Natural killer cell (primary cell): ENCODE results near the gene OTULIN. TPM values are rescaled to one million over a fixed set of nuclear protein-coding genes. Genes with fewer than 3 reads are reported as not detected.

Source experiments
- ATAC-seq, 3 donors: fragments of 150-1000 bp in 2 of 3; fragments of 200-7000 bp in 1 of 3; cut with Tn5 transposase; 1 replicate in 1 of 3; 2 replicates in 2 of 3; pipeline ENCODE4 v1.10.0; 2021; ENCODE audit warnings: mild to moderate bottlenecking in 2 of 3, moderate library complexity in 2 of 3
- DNase-seq, 2 donors: peaks; one replicate each; pipeline versions ENCODE4 v3.0.0 to v3.0.0-alpha.2; 2013 to 2021; ENCODE audit warnings: mixed read lengths in 1 of 2
- H3K27ac ChIP-seq: one replicate; pipeline ENCODE4 v1.5.1; 2013; ENCODE audit warnings: mild to moderate bottlenecking, low read length
- H3K27me3 ChIP-seq: one replicate; pipeline ENCODE4 v1.6.1; 2013; ENCODE audit warnings: low read length; ENCODE audit not compliant: control insufficient read depth, insufficient read depth
- H3K36me3 ChIP-seq: one replicate; pipeline ENCODE4 v1.6.1; 2013; ENCODE audit warnings: low read length; ENCODE audit not compliant: control insufficient read depth, insufficient read depth
- H3K4me1 ChIP-seq: one replicate; pipeline ENCODE4 v1.6.1; 2013; ENCODE audit warnings: low read length; ENCODE audit not compliant: control insufficient read depth, insufficient read depth
- H3K4me3 ChIP-seq: one replicate; pipeline ENCODE4 v1.5.1; 2013; ENCODE audit warnings: low read length
- H3K9me3 ChIP-seq: one replicate; pipeline ENCODE4 v1.6.1; 2013; ENCODE audit warnings: low read length; ENCODE audit not compliant: control insufficient read depth, insufficient read depth
- H3K27ac Mint-ChIP-seq, 2 donors: one replicate each; pipeline ENCODE4 v1.8.0; 2022; ENCODE audit warnings: mild to moderate bottlenecking in 2 of 2, mixed read lengths in 2 of 2, moderate library complexity in 1 of 2
- H3K27me3 Mint-ChIP-seq, 2 donors: one replicate each; pipeline ENCODE4 v1.8.0; 2022; ENCODE audit warnings: low read depth in 2 of 2, mixed read lengths in 2 of 2
- H3K36me3 Mint-ChIP-seq: one replicate; pipeline ENCODE4 v1.8.0; 2022; ENCODE audit warnings: mixed read lengths
- H3K4me1 Mint-ChIP-seq, 2 donors: one replicate each; pipeline ENCODE4 v1.8.0; 2022; ENCODE audit warnings: mixed read lengths in 2 of 2
- H3K4me3 Mint-ChIP-seq: one replicate; pipeline ENCODE4 v1.8.0; 2022; ENCODE audit warnings: mild to moderate bottlenecking, moderate library complexity, mixed read lengths
- H3K9me3 Mint-ChIP-seq, 2 donors: one replicate each; pipeline ENCODE4 v1.8.0; 2022; ENCODE audit warnings: mixed read lengths in 2 of 2
- CTCF ChIP-seq: fragments of 200-600 bp; IDR thresholded peaks from one replicate; pipeline ENCODE4 v1.8.0; 2022; ENCODE audit warnings: antibody characterized with exemption
- WGBS: methylation state at CpG from one replicate; pipeline ENCODE4 v1.1.7; 2013; ENCODE audit warnings: missing lambda C conversion rate; ENCODE audit not compliant: insufficient coverage; 5-methylcytosine and 5-hydroxymethylcytosine counted together
- intact Hi-C: fragments of 100-400 bp; cut with micrococcal nuclease; formaldehyde crosslinking; loops from one replicate; pipeline ENCODE4 v1.14.2; 2022
- total RNA-seq, 4 donors: library from RNA; stranded (reverse); fragments of 120-200 nt in 1 of 4; gene quantifications; one replicate each; pipeline versions ENCODE4 v1.2.3 to v1.2.4, GENCODE V29; 2013 to 2022

The OTULIN gene
- total RNA-seq, 3 donors from 2014 or later (not counting 1 experiment from before 2014, with no cell fraction given), result 96.5 to 166 (median 102) TPM

GRCh38 chr5:14627270-14627669 is 37.2 kb upstream of the OTULIN start:
- no peak for ATAC-seq

GRCh38 chr5:14628346-14628745 is 36.2 kb upstream of the OTULIN start:
- 15% methylated on average over 1 of the region's 3 CpGs for WGBS
- H3K27ac Mint-ChIP-seq, result no peak overlapping the region
- intact Hi-C loops, result no loop called here

More at GRCh38 chr5:14627270-14627669, 37.2 kb upstream of the OTULIN start:
- Histone ChIP-seq H3K9me3 (no peaks in the 10 kb centered on the region), H3K27me3 (no peaks in the 10 kb centered on the region), H3K36me3 (no peaks in the 10 kb centered on the region), H3K4me1 (no peaks in the 10 kb centered on the region), H3K27ac (no peak overlapping the region), H3K4me3 (no peak overlapping the region)
- Mint-ChIP-seq H3K27ac (no peak overlapping the region), H3K4me3 (no peak overlapping the region), H3K4me1 (no peaks in the 10 kb centered on the region), H3K27me3 (no peaks in the 10 kb centered on the region), H3K9me3 (no peaks in the 10 kb centered on the region), H3K36me3 (no peaks in the 10 kb centered on the region)
- DNase-seq, result no peak
- no peak for TF ChIP-seq CTCF
- intact Hi-C loops, result no loop called here

GRCh38 chr5:14630671-14631070 is 33.8 kb upstream of the OTULIN start:
- peaks cover 0 to 2% of the 10 kb centered on the region in 2 donors for H3K9me3 Mint-ChIP-seq
- 100% methylated on average over 1 of the region's 2 CpGs for WGBS
- H3K4me3 Mint-ChIP-seq, result no peak overlapping the region
- intact Hi-C loops, result no loop called here
- H3K27me3 Mint-ChIP-seq, result no peaks in the 10 kb centered on the region
- H3K27me3 ChIP-seq, result no peaks in the 10 kb centered on the region
- no peak overlapping the region for H3K4me3 ChIP-seq
- no peaks in the 10 kb centered on the region for H3K4me1 ChIP-seq
- no peak overlapping the region for H3K27ac Mint-ChIP-seq
- no peak for ATAC-seq
- DNase-seq, result no peak
- peaks cover 0 to 7% of the 10 kb centered on the region in 2 donors for H3K4me1 Mint-ChIP-seq
- H3K27ac ChIP-seq, result no peak overlapping the region
- no peaks in the 10 kb centered on the region for H3K36me3 ChIP-seq
- no peaks in the 10 kb centered on the region for H3K9me3 ChIP-seq
- TF ChIP-seq CTCF, result no peak
- H3K36me3 Mint-ChIP-seq, result no peaks in the 10 kb centered on the region

More at GRCh38 chr5:14628346-14628745, 36.2 kb upstream of the OTULIN start:
- H3K4me1 ChIP-seq, result no peaks in the 10 kb centered on the region
- ATAC-seq (peak in 2 of 3 donors; percentile 55 to 74), DNase-seq (peak in 1 of 2 donors; percentile 78)
- no peak for TF ChIP-seq CTCF
- H3K27ac ChIP-seq, result no peak overlapping the region
- no peaks in the 10 kb centered on the region for H3K36me3 Mint-ChIP-seq
- no peaks in the 10 kb centered on the region for H3K4me1 Mint-ChIP-seq
- H3K4me3 ChIP-seq, result no peak overlapping the region
- H3K36me3 ChIP-seq, result no peaks in the 10 kb centered on the region
- H3K4me3 Mint-ChIP-seq, result no peak overlapping the region
- H3K27me3 Mint-ChIP-seq, result no peaks in the 10 kb centered on the region
- no peaks in the 10 kb centered on the region for H3K9me3 ChIP-seq
- no peaks in the 10 kb centered on the region for H3K9me3 Mint-ChIP-seq
- no peaks in the 10 kb centered on the region for H3K27me3 ChIP-seq

GRCh38 chr5:14635656-14636055 is 28.9 kb upstream of the OTULIN start:
- Histone ChIP-seq H3K27ac (no peak overlapping the region), H3K4me1 (no peaks in the 10 kb centered on the region), H3K4me3 (no peak overlapping the region), H3K27me3 (no peaks in the 10 kb centered on the region), H3K9me3 (no peaks in the 10 kb centered on the region), H3K36me3 (no peaks in the 10 kb centered on the region)
- Mint-ChIP-seq H3K27me3 (peaks cover 8 to 24% of the 10 kb centered on the region in 2 donors), H3K4me3 (no peak overlapping the region), H3K27ac (peak overlapping the region in 1 of 2 donors; percentile 20), H3K4me1 (peaks cover 0 to 7% of the 10 kb centered on the region in 2 donors), H3K36me3 (no peaks in the 10 kb centered on the region), H3K9me3 (peaks cover 0 to 2% of the 10 kb centered on the region in 2 donors)
- intact Hi-C loops, result no loop called here
- TF ChIP-seq CTCF, result no peak
- ATAC-seq (no peak), DNase-seq (no peak)
- 76% methylated on average over 2 of the region's 2 CpGs for WGBS
